Activated T-helper 17 cell treated with anti-CD3 and anti-CD28 coated beads, Interleukin-2, amount 50 U/mL, for 72 hours (primary cell): ENCODE data around the gene SEH1L. TPM values are rescaled to one million over a fixed set of nuclear protein-coding genes. Genes with fewer than 3 reads are reported as not detected.
A peak's percentile ranks its signal among the peaks of the same experiment; 100 is the strongest.
"Not testable (repeated sequence)": the region's sequence is repeated elsewhere in the genome, so short reads cannot be mapped to it uniquely, and the experiment has no call there.

ENCODE experiments used
- ATAC-seq: fragments of 150-1000 bp; cut with Tn5 transposase; replicated peaks from 2 replicates; pipeline ENCODE4 v1.10.0; 2021; ENCODE audit warnings: mild to moderate bottlenecking, moderate library complexity
- H3K27ac Mint-ChIP-seq: one replicate; pipeline ENCODE4 v1.8.0; 2022; ENCODE audit warnings: mixed read lengths
- H3K27me3 Mint-ChIP-seq: one replicate; pipeline ENCODE4 v1.8.0; 2022; ENCODE audit warnings: mixed read lengths
- H3K36me3 Mint-ChIP-seq: one replicate; pipeline ENCODE4 v1.8.0; 2022; ENCODE audit warnings: low read depth, mild to moderate bottlenecking, mixed read lengths
- H3K4me1 Mint-ChIP-seq: one replicate; pipeline ENCODE4 v1.8.0; 2022; ENCODE audit warnings: mixed read lengths
- H3K4me3 Mint-ChIP-seq: one replicate; pipeline ENCODE4 v1.8.0; 2022; ENCODE audit warnings: mild to moderate bottlenecking, mixed read lengths
- H3K9me3 Mint-ChIP-seq: one replicate; pipeline ENCODE4 v1.8.0; 2022; ENCODE audit warnings: mixed read lengths
- total RNA-seq, 2 donors: library from RNA; stranded (reverse); gene quantifications; one replicate each; pipeline ENCODE4 v1.2.3, GENCODE V29; 2022

Gene SEH1L, protein sequence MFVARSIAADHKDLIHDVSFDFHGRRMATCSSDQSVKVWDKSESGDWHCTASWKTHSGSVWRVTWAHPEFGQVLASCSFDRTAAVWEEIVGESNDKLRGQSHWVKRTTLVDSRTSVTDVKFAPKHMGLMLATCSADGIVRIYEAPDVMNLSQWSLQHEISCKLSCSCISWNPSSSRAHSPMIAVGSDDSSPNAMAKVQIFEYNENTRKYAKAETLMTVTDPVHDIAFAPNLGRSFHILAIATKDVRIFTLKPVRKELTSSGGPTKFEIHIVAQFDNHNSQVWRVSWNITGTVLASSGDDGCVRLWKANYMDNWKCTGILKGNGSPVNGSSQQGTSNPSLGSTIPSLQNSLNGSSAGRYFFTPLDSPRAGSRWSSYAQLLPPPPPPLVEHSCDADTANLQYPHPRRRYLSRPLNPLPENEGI
- 100 to 1,000 TPM in 1 of 2 donors, 10 to 100 TPM in 1; 72.1 to 120 TPM for total RNA-seq

DNA sequence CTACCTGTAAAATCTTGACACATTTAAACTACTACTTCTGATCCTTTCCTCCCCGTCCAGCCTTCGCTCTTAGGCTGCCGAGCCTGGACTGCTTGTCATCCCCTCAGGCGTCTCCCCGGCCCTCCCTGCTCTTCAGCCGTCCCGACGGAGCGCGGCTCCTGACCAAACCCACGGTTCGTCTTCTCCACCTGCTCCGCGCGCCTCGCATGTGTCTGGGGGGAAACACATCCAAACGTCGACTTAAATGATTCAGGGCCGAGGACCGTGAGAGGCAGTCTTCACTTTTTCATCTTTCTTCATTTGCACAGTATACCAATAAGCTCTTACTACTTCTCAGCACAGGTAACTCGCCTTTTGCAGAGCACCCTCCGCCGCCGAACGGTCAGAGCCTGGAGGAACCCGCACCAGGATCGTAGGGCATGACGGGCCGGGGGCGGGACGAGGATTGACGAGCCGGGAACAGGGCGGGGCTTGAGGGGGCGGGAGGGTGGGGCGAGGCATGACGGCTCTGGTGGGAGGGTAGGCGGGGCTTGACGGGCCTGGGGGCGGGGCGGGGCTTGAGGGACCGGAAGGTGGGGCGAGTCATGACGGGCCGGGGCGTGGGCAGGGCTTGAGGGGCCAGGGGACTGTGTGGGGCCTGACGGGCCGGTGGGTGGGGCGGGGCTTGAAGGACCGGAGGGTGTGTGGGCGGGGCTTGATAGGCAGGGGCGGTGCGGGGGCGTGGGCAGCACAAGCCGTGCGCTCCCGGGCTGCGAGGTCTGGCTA is at the start of gene SEH1L:
Gene SEH1L (plus strand): TSS at position 727 of the 765 bp plus-strand sequence. CDS start 111 bp downstream, outside the sequence.
- Mint-ChIP-seq H3K27me3 (no peaks in the 10 kb centered on the region), H3K4me1 (peaks cover 31% of the 10 kb centered on the region), H3K9me3 (no peaks in the 10 kb centered on the region), H3K4me3 (peak within 1 kb of the TSS; percentile 94), H3K36me3 (peaks cover 41% of the 10 kb centered on the region), H3K27ac (peak within 1 kb of the TSS; percentile 93)
- ATAC-seq, result peak; percentile 85

DNA sequence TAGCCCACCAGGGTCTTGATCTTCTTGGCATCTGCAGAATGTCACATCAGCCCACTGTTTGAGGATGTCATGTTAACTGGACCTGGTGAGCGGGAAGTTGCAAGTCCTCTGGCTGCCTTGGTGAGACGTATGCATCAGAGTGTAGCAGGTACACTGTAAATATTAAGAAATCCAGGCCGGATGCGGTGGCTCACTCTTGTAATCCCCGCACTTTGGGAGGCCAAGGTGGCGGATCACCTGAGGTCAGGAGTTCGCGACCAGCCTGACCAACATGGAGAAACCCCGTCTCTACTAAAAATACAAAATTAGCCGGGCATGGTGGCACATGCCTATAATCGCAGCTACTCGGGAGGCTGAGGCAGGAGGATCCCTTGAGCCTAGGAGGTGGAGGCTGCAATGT is 46.6 kb upstream of the SEH1L start:
- H3K27ac Mint-ChIP-seq, ATAC-seq, H3K27me3 Mint-ChIP-seq, H3K4me3 Mint-ChIP-seq, H3K4me1 Mint-ChIP-seq, H3K36me3 Mint-ChIP-seq, H3K9me3 Mint-ChIP-seq: not testable (repeated sequence)

DNA sequence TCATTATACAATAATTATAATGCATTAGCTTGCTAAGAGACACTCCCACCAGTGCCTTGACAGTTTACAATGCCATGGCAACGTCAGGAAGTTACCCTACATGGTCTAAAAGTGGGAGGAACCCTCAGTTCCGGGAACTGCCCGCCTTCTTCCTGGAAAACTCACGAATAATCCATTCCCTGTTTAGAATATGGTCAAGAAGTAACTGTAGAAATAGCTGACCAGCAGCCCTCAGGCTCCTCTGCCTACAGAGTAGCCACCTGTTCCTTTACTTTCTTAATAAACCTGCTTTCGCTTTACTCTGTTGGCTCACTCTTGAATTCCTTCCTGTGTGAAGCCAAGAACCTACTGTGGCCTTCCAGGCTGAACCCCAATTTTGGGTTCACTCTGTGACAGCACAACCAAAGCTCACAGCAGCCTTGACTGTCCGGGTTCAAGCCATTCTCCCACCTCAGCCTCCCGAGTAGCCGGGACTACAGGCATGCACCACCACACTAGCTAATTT is 43.7 kb upstream of the SEH1L start:
- no peaks in the 10 kb centered on the region for H3K36me3 Mint-ChIP-seq
- peak overlapping the region; percentile 57 for H3K4me3 Mint-ChIP-seq
- no peaks in the 10 kb centered on the region for H3K27me3 Mint-ChIP-seq
- no peaks in the 10 kb centered on the region for H3K4me1 Mint-ChIP-seq
- peak overlapping the region; percentile 79 for H3K27ac Mint-ChIP-seq
- ATAC-seq, result peak; percentile 75
- no peaks in the 10 kb centered on the region for H3K9me3 Mint-ChIP-seq

DNA sequence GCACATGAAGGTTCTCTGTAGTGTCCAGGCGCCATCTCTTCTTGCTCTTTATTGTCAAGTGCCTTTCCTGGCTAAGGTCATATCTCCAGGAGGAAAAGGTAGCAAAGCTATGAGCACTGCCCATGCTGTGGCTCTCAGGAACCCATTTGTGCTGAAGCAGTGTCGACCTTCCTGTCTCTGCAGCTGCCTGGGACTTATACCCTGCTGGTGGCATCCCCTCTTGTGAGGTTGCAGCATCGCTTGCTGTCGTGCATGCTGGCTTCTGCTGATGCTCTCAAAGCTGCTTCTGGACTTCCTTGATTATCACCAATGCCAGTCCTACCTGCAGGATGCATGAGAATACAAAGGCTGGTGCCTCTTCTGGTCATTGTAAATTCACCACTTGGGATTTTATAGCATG is 41.7 kb upstream of the SEH1L start:
- H3K36me3 Mint-ChIP-seq, result no peaks in the 10 kb centered on the region
- no peaks in the 10 kb centered on the region for H3K9me3 Mint-ChIP-seq
- H3K4me3 Mint-ChIP-seq, result no peak overlapping the region
- no peak overlapping the region for H3K27ac Mint-ChIP-seq
- ATAC-seq, result no peak
- no peaks in the 10 kb centered on the region for H3K4me1 Mint-ChIP-seq
- H3K27me3 Mint-ChIP-seq, result no peaks in the 10 kb centered on the region

DNA sequence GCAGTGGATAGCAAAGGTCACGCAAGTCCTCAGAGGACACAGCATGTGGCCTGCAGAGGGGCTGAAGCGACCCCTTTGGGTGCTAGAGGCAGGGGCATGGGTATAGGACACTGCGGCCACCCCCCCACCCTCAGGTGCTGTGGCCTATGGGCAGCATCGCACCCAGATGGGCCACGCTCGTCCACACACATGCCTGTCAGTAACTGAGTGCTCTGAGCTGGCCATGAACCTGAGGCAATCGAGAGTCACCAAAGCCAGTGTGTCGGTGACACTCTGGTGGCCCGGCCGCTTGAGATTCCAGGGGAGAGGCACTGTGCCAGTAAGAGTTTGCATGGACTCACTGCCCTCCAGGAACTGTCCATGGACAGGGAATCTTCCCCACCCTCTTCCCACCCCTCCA is 41.0 kb upstream of the SEH1L start:
- H3K36me3 Mint-ChIP-seq, result no peaks in the 10 kb centered on the region
- H3K9me3 Mint-ChIP-seq, result no peaks in the 10 kb centered on the region
- H3K27ac Mint-ChIP-seq, result no peak overlapping the region
- no peaks in the 10 kb centered on the region for H3K4me1 Mint-ChIP-seq
- no peak for ATAC-seq
- no peak overlapping the region for H3K4me3 Mint-ChIP-seq
- H3K27me3 Mint-ChIP-seq, result no peaks in the 10 kb centered on the region

DNA sequence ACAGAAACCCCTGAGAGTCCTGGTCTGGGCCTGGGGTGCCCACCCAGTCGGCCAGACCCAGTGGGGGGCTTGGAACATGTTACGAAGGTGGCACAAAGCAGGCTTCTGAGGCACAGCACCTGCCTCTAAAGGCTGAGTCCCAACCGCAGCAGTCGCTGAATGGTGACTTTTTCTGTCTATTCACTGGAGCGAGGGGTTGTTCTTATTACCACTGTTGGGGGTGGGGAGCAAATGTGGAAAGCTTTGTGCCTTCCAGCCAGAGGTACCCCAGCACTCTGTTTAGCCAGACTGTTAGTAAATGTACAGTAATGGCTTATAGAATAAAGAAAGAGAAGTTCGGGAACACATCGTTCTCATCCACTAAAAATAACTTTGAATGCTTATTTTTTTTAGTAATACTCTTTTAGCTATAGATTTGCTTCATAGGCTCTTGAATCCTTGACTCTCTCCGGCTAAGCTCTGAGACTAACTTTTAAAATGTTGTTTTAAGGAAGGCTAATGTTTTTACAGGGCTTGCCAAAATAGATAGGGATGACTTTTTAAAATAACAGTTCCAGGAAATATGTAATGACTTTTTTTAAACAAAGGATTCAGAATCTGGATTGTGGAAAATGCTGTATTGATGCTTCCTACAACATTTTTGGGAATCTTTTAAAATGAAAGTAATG is 40.4 kb upstream of the SEH1L start:
- no peaks in the 10 kb centered on the region for H3K27me3 Mint-ChIP-seq
- no peaks in the 10 kb centered on the region for H3K9me3 Mint-ChIP-seq
- no peak overlapping the region for H3K4me3 Mint-ChIP-seq
- no peak overlapping the region for H3K27ac Mint-ChIP-seq
- H3K4me1 Mint-ChIP-seq, result no peaks in the 10 kb centered on the region
- ATAC-seq, result no peak
- no peaks in the 10 kb centered on the region for H3K36me3 Mint-ChIP-seq

DNA sequence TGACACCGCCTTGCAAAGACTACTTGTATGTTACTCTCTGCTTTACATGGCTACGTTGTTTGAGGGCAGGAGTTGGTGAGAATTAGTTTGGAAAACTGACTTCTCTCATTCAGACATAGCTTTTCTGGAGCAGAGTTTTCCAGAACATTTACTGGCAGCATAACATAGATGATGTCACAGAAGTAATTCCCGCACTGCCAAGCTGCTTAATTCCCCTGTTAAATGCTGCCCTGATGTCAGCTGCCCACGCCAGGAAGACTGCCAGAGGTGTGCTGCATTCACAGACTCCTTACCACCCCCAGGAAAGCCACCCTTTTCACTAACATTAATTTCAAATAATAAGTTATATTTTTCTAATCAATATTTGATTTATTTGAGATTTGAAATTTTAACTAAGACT is 39.1 kb upstream of the SEH1L start:
- no peaks in the 10 kb centered on the region for H3K4me1 Mint-ChIP-seq
- no peak overlapping the region for H3K4me3 Mint-ChIP-seq
- H3K27ac Mint-ChIP-seq, result no peak overlapping the region
- no peaks in the 10 kb centered on the region for H3K36me3 Mint-ChIP-seq
- ATAC-seq, result no peak
- H3K9me3 Mint-ChIP-seq, result no peaks in the 10 kb centered on the region
- no peaks in the 10 kb centered on the region for H3K27me3 Mint-ChIP-seq

DNA sequence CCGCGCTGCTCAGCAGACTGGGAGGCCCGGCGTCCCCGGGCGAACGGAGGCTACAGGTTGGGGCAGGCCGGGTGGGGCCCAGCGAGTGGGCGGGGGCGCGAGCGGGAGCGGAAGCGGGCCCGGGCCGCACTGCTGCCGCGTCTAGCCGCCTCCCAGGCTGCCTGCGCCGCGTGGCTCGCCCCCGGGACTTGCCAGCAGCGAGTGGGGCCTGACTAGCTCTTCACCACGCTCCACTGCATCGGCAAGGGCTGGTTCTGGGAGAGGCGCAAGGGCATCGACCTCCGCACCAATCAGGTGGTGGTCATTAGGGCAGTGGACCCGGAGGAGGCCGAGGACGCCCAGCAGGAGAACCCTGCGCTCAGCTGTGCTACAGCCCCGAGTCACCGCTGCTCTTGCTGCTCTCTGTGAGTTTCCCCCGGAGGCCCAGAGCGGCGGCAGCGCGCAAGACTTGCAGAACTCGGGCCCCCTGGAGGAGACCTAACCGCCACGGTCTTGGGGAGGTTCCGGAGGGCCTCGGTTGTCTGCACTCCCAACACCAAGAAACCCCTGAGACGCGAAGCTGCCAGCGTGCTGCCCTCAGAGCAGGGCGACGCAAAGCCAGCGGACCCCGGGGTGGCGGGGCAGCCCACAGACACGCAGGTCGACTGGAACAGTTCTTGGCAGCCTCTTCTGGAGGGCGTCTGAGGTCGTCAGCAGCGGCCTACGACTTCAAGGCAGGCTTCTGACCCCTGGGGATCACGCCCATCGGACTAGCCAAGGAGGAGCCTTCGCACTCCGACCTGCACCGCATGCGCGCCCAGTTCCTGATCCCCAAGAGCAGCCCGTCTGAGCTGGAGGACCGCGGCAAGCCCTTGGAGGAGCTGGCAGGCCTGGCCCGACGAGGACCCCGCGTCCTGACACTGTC is 36.5 kb upstream of the SEH1L start:
- H3K9me3 Mint-ChIP-seq, result no peaks in the 10 kb centered on the region
- H3K4me3 Mint-ChIP-seq, result peak overlapping the region; percentile 61
- no peak overlapping the region for H3K27ac Mint-ChIP-seq
- peak; percentile 91 for ATAC-seq
- H3K36me3 Mint-ChIP-seq, result no peaks in the 10 kb centered on the region
- H3K27me3 Mint-ChIP-seq, result no peaks in the 10 kb centered on the region
- H3K4me1 Mint-ChIP-seq, result no peaks in the 10 kb centered on the region

DNA sequence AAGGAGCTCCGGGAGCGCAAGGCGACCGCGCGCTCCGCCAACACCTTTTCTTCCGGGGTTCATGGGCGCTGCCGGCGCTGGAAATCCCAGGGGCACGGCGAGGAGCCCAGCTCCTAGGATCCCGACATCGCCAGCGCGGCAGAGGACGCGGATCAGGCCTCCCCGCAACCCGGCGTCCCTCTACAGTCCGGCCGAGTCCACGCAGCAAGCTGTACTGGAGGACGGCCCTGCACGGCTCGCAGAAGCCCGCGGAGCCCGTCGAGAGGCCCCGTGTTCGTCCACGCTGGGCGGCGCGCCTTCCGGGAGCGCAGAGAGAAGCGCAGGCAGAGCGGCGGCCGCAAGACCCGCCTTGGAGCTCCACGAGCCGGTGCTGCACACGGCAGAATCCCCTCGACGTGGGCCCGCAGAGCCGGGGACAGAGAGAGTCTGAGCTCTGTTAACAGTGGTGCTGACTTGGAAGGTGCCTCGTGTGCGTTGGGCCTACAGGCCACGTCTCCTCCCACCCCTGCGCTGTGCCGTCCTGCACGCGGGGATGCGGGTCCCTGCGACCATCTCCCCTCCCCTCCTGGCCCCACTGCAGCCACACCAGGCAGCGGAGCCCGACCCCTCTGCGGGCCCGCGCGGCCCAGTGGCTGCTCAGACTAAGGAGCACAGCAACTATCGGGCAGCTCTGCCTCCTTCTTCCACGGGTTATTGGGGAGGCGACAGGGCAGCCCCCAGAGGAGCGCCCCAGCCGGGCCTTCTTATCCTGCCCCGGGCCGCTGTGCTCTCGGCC is 35.7 kb upstream of the SEH1L start:
- ATAC-seq, result no peak
- H3K27ac Mint-ChIP-seq, result no peak overlapping the region
- H3K36me3 Mint-ChIP-seq, result no peaks in the 10 kb centered on the region
- H3K4me3 Mint-ChIP-seq, result peak overlapping the region; percentile 61
- H3K27me3 Mint-ChIP-seq, result no peaks in the 10 kb centered on the region
- H3K4me1 Mint-ChIP-seq, result no peaks in the 10 kb centered on the region
- H3K9me3 Mint-ChIP-seq, result no peaks in the 10 kb centered on the region

DNA sequence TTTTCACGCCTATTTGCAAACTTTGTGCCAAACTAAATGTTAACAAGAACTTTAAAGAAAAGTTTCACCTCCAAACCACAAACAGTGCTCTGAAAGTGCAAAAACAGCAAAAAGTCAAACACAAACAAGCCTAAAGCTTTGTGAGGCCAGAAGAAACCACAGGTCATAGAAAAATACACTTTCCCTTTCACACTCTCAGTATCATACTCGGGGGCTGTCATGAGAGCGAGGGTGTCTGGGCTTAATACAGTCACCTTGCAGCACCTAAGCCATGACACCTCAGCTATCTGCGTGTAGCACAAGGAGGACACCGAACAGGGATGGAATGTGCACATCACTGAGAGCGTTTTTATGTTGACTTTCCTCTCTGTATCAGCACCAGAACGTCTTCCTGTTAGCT is 26.6 kb upstream of the SEH1L start:
- Mint-ChIP-seq H3K9me3 (no peaks in the 10 kb centered on the region), H3K4me3 (peak overlapping the region; percentile 30), H3K27ac (no peak overlapping the region), H3K27me3 (no peaks in the 10 kb centered on the region), H3K36me3 (no peaks in the 10 kb centered on the region), H3K4me1 (peaks cover 5% of the 10 kb centered on the region)
- ATAC-seq, result peak; percentile 94

DNA sequence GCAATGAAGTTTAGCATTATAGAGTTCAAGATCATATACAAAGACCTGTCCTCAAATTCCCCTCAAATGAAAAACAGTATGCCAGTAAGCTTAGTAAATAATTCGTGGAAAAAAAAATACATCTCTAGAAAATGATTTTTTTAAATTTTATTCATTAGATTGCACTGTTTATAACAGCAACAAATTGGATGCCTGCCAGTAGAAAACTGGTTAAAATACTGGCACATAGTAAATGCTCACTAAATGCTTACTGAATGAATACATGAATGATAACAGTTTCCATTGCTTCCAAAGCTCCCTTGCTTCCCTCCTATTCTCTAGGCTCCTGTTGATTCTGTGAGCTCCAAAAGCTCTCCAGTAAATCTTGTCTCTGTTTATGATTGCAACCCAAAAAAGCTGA is 25.5 kb upstream of the SEH1L start:
- H3K4me3 Mint-ChIP-seq, result no peak overlapping the region
- H3K4me1 Mint-ChIP-seq, result peaks cover 5% of the 10 kb centered on the region
- no peaks in the 10 kb centered on the region for H3K36me3 Mint-ChIP-seq
- no peak for ATAC-seq
- no peaks in the 10 kb centered on the region for H3K27me3 Mint-ChIP-seq
- no peaks in the 10 kb centered on the region for H3K9me3 Mint-ChIP-seq
- no peak overlapping the region for H3K27ac Mint-ChIP-seq

DNA sequence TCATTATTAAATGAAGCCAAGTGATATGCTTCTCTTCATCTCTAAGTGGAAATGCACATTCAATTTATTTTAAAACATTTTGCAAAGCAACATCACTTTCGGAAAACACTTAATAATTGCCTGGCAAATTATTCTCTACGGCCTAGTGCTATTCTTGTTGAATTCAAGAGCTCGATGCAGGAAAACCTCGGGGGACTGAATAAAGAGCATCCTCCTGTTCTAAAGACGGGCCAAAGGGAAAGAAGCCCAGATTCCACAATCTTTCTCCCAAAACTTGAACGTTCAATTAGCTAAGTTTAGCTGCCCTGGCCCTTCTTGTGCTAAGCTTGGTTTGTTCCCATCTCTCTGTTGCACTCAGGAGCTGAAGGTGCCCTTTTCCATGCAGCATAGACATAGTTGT is 23.2 kb upstream of the SEH1L start:
- H3K27me3 Mint-ChIP-seq, result no peaks in the 10 kb centered on the region
- peaks cover 5% of the 10 kb centered on the region for H3K4me1 Mint-ChIP-seq
- no peaks in the 10 kb centered on the region for H3K9me3 Mint-ChIP-seq
- no peaks in the 10 kb centered on the region for H3K36me3 Mint-ChIP-seq
- H3K4me3 Mint-ChIP-seq, result no peak overlapping the region
- no peak for ATAC-seq
- no peak overlapping the region for H3K27ac Mint-ChIP-seq

DNA sequence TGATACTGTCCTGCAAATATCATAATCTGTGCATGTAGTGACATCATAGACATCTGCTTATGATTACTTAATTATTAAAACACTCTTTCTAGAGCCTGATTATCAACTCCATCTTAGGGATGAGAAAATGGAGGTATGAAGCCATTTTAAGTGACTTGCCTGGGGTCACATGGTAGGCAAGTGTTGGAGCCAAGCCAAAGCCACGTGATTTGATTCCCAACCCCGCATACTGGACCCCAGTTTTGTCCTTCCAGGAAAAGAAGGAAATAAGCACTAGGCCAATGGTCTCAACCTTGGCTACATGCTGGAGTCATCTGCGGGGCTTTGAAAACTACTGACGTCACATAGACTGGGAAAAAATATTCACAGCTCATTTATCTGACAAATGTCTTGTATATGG is 19.6 kb upstream of the SEH1L start:
- ATAC-seq, result no peak
- Mint-ChIP-seq H3K27ac (no peak overlapping the region), H3K36me3 (no peaks in the 10 kb centered on the region), H3K4me1 (no peaks in the 10 kb centered on the region), H3K4me3 (no peak overlapping the region), H3K9me3 (no peaks in the 10 kb centered on the region), H3K27me3 (no peaks in the 10 kb centered on the region)
